ENCODE measurements around the gene CLIC5.

DNA sequence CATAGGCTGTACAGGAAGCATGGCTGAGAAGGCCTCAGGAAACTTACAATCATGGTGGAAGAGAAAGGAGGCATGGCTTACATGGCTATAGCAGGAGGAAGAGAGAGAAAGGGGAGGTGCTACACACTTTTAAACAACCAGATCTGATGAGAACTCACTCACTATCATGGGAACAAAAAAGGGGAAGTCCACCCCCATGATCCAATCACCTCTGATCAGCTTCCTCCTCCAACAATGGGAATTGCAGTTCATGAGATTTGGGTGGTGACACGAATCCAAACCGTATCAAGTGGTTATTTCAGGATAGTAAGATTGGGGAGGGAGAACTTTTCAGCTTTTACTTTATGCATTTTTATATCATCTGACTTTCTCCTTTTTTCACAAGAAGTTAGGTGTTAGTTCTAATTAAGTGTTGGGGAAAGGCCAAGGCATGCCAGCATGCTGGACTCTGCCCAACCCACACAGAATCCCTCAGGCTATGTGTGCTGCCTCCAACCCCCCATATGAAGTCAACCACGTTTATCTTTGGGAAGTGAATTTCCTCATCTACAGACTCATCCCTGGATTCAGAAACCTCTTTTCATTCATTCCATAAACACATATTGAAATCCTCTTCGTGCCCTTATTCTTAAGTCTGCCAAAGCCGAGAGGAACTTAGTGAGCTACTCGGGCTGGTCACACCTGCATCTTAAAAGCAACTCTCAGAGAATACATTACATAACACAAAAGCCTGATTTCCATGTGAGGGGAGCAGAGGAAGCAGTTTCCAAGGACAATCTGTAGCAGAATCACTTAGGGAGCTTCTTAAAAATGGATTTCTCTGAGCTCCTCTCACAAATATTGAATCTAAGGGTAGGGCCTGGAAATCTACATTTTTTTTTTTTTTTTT, 16.7 kb upstream of the CLIC5 start:
- TF ChIP-seq CTCF (conservative IDR thresholded peaks at IDR 0.05; ENCODE audit: low read length), result no peak
- TF ChIP-seq EZH2phosphoT487 (IDR thresholded peaks at IDR 0.05; ENCODE audit: borderline replicate concordance), result no peak
